NB4 (cell line): ENCODE measurements around the gene GNA12.
A peak's percentile ranks its signal among the peaks of the same experiment; 100 is the strongest.

ENCODE experiments used
- DNase-seq: peaks from one replicate; pipeline ENCODE4 v3.0.0; 2010; ENCODE audit warnings: low read depth
- H3K4me3 ChIP-seq: one replicate; pipeline ENCODE4 v1.5.1; 2011; ENCODE audit warnings: mild to moderate bottlenecking, low read depth, low read length, moderate library complexity
- MYC ChIP-seq: IDR thresholded peaks from 2 replicates; pipeline ENCODE4 v1.6.1; 2011; ENCODE audit warnings: low read depth, low read length
- POLR2A ChIP-seq: IDR thresholded peaks from 2 replicates; pipeline ENCODE4 v1.6.1; 2011; ENCODE audit warnings: mild to moderate bottlenecking; ENCODE audit not compliant: insufficient read length; ENCODE audit errors: extremely low read depth
- TF ChIP-seq, protein P1 (sequence below): IDR thresholded peaks from one replicate; pipeline ENCODE4 v1.5.1; 2012; ENCODE audit warnings: low read depth, low read length
- TF ChIP-seq, protein P2 (sequence below): IDR thresholded peaks from 2 replicates; pipeline ENCODE4 v1.6.1; 2011; ENCODE audit warnings: low read depth, low read length

The GNA12 gene

DNA sequence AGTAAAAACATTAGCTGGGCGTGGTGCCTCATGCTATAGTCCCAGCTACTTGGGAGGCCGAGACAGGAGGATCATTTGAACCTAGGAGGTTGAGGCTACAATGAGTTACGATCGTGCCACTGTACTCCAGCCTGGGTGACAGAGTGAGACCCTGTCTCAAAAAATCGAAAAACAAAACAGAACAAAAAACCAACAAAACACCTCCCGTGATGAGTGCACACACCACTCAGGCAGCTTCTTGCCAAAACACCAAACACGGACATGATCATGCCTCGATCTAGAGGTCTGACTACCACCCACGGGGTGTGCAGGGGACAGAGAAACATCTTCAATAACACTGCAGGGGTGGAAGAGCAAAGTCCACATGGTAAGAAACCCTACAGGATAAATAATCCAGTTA, 111.7 kb downstream of the GNA12 start:
- H3K4me3 ChIP-seq = peak overlapping the region; percentile 56
- no peak for DNase-seq
- TF ChIP-seq MYC (no peak), POLR2A (no peak)
- TF ChIP-seq, protein P1, sequence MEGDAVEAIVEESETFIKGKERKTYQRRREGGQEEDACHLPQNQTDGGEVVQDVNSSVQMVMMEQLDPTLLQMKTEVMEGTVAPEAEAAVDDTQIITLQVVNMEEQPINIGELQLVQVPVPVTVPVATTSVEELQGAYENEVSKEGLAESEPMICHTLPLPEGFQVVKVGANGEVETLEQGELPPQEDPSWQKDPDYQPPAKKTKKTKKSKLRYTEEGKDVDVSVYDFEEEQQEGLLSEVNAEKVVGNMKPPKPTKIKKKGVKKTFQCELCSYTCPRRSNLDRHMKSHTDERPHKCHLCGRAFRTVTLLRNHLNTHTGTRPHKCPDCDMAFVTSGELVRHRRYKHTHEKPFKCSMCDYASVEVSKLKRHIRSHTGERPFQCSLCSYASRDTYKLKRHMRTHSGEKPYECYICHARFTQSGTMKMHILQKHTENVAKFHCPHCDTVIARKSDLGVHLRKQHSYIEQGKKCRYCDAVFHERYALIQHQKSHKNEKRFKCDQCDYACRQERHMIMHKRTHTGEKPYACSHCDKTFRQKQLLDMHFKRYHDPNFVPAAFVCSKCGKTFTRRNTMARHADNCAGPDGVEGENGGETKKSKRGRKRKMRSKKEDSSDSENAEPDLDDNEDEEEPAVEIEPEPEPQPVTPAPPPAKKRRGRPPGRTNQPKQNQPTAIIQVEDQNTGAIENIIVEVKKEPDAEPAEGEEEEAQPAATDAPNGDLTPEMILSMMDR = no peak
- TF ChIP-seq, protein P2, sequence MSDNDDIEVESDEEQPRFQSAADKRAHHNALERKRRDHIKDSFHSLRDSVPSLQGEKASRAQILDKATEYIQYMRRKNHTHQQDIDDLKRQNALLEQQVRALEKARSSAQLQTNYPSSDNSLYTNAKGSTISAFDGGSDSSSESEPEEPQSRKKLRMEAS = no peak

DNA sequence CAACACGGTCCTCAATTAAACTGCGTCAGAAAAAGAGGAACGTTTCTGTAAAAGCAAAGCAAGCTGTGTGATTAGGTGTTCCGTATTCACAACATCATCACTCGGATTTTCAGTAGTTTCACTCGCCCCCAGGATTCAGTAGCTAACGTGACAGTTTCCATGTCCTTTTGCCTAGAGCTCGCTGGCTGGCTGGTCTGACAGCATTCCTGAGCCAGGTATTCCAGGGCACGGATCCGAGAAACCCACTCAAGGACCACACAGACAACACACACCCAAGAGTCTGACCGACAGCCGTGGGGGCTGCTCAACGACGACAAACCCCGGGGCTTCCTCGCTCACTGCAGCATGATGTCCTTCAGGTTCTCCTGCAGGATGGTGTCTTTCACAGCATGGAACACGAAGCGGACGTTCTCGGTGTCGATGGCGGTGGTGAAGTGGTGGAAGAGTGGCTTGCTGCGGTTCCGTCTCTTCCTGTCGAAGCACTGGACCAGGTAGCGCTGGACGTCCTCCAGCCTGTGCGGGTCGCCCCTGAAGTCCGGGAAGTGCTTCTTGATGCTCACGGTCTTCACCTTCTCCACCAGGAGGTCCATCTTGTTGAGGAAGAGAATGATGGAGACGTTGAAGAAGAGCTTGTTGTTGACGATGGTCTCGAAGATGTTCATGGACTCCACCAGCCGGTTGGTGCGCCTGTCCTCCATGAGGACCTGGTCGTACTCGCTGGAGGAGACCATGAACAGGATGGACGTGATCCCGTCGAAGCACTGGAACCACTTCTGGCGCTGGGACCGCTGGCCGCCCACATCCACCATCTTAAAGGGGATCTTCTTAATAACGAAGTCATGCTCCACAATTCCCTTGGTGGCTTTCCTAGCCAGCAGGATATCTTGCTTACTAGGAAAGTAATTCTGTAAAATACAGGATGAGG, 113.0 kb downstream of the GNA12 start:
- no peak for DNase-seq
- no peak overlapping the region for H3K4me3 ChIP-seq
- TF ChIP-seq, protein P2 = no peak
- TF ChIP-seq, protein P1 = no peak
- TF ChIP-seq POLR2A (no peak), MYC (no peak)

DNA sequence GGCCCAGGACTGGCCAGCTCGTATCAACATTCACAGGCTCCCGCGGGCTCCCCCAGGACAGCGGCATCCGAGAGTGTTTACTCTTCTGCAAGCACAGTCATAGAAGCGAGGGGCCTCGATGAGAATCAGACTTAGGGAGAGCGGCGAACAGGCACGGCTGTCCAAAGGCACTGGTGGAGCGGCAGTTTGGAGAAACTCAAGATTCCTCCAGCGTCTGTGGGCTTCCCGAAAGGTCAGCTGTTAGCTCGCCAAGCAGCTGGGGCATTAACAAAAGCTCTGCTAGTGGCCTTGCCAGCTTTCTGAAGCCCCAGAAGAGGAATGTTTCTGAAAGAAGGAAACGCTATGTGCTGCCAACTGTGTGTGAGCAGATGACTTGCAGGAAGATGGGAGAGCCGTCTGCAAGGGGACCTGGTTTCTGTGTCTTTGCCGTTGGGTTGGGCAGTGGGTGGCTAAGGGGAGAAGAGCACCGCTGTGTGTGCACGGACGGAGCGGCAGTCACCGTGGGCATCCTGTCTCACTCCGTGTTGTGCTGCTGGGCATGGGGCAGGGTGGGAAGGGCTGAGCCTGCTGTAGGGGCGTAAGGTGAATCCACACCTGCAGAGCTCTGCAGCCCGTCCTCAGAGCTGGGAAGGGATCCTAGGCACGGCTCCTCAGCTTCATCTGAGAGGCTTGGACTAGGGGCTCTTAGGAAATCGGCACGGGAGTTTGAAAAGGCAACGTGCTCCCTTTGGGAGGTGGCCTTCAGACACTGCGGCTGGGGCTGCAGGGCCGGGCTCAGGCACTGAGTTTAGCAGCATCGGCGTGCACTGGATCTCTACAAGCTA, 114.0 kb downstream of the GNA12 start:
- TF ChIP-seq, protein P2 = no peak
- TF ChIP-seq MYC (no peak), POLR2A (no peak)
- TF ChIP-seq, protein P1 = no peak
- no peak overlapping the region for H3K4me3 ChIP-seq
- no peak for DNase-seq

DNA sequence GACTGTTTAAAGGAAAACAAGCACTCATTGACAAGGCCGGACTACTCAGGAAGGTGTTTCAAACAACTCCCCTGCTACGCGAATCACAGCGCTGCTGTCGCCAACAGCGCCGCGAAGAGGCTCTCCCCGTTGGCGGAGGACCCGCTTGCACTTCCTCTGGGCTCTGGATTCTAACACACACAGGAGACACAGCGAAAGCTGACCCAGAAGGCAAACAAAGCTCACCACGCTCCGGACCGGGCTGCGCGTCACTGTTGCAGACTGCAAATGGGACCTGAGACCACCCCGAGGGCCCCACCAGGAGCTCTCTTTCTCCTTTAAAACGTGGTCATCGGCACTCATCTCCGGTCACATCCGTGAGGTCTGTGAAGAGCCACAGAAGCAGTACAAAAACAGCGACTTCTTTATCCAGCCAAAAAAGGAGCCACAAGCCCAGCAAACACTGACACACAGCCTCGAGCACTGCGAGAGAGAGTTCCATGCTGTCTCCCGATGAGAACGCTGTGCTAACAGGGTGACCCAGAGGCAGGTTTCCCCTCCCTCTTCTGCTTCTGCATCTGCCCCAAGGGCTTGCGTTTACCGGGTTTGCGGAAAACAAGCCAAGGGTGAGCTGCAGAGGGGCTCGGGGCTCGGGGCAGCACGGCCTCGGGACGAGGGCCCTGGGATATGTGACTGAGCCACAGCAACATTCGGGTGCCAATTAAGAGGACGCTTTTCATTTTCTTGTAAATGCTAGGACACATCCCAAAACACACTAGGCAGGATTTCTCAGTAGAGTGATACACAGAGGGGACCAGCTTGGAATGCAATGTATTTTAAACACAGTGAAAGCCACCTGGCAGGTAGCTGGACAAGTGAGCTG, 114.8 kb downstream of the GNA12 start:
- no peak overlapping the region for H3K4me3 ChIP-seq
- TF ChIP-seq, protein P1 = no peak
- TF ChIP-seq, protein P2 = no peak
- no peak for TF ChIP-seq POLR2A
- no peak for DNase-seq
